Activated CD8-positive, alpha-beta memory T cell treated with anti-CD3 and anti-CD28 coated beads, Interleukin-2, amount 50 U/mL, for 1 hour (primary cell): ENCODE data around the gene DNER.
"Not testable (repeated sequence)": the region's sequence is repeated elsewhere in the genome, so short reads cannot be mapped to it uniquely, and the experiment has no call there.

Experiments used
- DNase-seq: peaks from one replicate; pipeline ENCODE4 v3.0.0-alpha.2; 2020; ENCODE audit errors: extremely low read depth

The DNER gene

DNA sequence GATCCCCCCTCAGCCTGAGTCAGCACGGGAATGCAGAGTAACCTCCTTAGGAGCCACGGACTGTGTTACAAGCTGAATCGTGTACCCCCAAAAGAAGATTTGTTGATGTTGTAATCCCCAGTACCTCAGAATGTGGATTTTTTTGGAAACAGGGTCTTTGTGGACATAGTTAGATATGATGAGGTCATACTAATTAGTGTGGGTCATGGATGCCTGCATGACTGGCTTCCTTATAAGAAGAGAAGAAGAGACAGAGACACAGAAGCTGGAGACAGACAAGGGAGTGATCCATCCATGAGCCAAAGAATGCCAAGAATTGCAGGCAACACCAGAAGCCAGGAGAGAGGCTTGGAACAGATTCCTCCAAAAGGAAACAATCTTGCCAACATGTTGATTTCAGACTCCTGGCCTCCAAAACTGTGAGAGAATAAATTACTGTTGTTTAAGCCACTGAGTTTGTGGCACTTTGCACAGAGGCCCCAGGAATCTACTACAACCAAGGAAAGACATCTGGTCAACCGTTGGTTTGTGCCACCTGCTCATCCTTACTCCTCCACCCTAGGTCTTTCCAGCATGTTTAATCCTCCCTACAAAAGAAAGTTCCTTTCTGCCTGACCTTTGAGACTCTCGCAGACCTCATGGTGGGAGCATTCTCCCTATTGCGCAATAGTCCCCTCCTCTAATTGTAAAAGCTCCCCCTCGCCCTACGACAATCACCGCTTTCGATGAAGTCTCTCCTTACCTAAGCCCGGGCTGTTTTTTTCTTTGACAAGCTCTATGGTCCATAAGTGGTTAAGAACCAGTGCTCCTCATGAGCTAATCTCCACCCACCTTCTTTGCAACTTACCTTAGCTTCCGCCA, 91.6 kb downstream of the DNER start:
- DNase-seq = no peak

DNA sequence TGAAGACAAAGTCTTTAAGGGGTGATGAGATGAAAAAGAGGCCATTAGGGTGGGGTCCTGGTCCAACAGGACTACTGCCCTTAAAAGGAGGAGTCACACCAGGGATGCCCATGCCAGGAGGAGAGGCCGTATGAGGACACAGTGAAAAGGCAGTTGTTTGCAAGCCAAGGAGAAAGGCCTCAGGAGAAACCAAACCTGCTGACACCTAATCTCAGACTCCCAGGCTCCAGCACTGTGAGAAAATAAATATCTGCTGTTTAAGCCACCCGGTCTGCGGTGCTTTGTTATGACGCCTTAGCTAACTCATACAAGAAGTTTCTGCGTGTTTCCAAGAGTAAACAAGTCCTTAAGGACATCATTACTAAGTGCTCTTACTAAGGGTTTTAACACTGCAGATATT, 93.6 kb downstream of the DNER start:
- DNase-seq = no peak

- DNase-seq = no peak
Measured at GRCh38 chr2:229620289-229620688, 94.1 kb downstream of the DNER start.

DNA sequence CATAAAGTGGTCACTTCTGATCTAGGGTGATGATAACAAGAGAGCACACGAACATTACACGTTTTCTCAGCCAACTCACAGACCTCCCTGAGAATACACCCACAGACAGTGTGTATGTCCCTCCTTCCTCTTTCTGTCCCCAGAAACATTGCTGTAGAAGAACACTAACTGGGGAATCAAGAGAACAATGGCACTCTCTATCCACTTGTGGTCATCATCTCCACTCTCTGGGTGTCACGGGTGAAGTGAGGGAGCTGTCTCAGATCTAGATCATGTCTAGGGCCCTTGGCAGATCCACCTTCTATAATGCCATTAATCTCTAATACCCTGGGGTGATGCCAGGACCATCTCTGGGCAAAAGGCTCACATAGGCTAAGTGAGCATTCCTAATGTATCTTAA, 97.9 kb downstream of the DNER start:
- no peak for DNase-seq

- not testable (repeated sequence) for DNase-seq
Measured at GRCh38 chr2:229614021-229614420, 100.3 kb downstream of the DNER start.

DNA sequence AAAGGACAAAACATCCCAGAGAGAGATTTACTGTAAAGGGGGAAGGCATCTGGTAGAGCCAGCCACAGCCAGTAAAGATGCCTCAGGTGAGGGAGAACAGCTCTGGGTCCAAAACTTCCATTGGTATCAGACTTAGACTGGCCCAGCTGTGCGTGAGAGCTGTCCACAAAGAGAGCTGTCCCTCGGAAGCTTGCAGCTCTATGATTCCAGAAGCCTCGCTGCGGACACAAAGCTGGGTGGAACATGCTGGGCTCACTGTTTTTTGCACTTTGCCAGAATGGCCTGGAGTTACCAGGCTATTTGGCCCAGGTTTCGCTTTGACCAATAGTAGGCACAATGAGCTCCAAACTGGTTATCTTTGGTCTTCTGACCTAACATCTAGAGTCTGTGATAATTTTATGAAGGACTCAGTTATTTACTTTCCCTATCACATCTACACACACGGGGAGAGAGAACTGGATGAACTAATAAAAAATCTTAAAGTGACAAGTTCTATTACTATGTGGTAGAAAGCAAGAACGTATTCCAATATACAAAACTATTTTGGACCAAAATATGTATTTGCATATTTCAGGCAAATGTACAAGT, 101.9 kb downstream of the DNER start:
- DNase-seq = no peak

GRCh38 chr2:229611360-229611759, 103.0 kb downstream of the DNER start:
- no peak for DNase-seq

- no peak for DNase-seq
Measured at GRCh38 chr2:229610872-229611271, 103.5 kb downstream of the DNER start.

- no peak for DNase-seq
Measured at GRCh38 chr2:229610333-229610732, 104.0 kb downstream of the DNER start.

DNA sequence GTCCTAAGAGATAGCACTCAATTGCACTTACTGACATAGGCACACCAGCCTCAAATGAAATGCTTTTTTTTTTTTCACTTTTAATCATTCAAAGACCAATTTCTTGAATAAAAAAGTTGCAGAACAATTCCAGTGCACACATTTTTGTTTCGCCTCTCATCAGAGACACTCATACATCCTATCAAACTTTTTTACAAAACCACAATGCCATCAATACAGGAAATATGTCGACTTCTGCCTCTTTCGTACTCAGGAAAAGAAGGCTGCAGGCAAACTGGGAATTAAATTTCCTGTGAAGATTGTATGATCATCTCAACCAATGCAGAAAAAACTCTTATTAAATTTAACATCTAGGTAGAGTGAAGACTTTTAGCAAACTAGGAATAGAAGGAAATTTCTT, 112.4 kb downstream of the DNER start:
- no peak for DNase-seq

GRCh38 chr2:229601396-229601795, 113.0 kb downstream of the DNER start:
- no peak for DNase-seq

DNA sequence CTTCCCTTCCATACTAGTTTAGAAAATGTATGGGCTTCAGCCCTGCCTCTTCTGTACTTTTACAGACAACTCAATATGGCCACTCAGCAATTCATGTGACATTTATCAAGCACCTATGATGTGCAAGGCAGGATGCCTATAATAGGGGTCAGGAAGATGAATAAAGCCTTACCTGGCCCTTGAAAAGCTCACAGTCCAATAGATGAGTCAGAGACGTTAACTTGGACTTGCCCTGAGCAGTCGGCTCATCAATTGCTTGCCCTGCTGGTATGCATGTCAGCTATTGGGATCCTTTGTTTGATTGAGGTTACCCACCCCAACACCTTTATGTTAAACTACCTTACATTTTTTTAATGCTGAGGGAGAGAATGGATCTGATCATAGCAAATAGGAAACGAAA, 116.1 kb downstream of the DNER start:
- no peak for DNase-seq

- DNase-seq = no peak
Measured at GRCh38 chr2:229596796-229597195, 117.6 kb downstream of the DNER start.

- DNase-seq = no peak
Measured at GRCh38 chr2:229591611-229592010, 122.7 kb downstream of the DNER start.

DNA sequence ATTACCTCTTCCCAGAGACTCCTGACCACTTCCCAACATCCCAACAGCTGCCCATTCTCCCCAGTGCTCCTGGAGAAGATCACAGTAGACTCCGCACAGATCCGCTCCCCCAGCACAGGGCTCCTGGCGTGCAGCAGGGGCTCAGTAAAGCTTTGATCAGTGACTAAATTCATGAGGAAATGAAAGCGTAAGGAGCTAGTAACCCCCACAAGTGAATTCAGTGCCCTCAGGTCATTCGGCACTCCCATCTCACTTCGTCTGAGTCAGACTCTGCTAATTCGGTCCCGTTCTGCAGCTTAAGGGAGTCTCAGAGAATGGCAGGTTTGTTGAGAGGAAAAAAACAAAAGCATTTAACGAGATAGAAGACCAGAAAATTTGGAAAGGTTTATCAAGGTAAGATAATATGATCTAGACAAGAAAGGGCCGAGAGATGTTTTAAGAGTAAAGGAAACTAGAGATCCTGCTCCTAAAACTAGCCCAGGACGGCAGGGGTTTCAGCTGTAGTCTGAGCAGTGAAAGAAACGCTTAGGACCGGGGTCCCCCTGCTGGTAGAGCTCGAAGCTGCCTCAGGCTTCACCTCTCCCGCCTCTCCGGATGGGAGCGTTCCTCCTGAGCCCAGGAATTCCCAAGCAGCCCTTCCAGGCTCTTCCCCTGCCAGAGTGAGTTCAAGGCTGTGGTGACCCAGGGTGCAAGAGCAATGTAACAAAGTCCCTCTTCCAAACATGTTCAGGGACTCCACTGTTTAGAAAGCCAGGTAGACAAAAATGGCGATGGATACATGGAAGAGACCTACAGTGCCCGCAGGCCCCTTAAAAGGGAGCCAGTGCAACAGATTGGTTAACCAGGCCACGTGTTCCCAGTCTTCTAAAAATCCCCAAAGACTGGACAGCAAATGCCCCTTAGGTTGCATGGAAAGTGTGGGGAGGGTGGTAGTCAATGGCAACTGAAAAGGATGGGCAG, 127.3 kb downstream of the DNER start:
- no peak for DNase-seq

- no peak for DNase-seq
Measured at GRCh38 chr2:229586012-229586411, 128.3 kb downstream of the DNER start.

DNA sequence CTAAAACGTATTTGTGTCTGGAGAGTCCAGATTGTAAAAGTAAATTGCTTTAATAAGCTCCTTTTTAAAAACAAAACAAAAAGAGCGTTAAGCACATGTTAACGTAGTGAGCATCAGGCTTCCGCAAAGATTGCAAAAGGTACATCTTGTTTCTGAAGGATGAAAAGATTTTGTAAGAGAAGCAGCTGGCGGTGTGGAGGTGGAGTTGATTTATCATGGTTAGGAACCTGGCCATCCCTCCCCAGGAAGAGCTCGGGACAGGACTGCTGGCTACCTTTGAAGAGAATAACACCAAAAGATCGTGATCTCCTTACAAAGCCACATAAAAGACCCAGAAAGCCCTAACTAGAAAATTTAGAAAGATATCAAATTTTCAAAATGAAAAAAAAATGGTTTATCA, 132.2 kb downstream of the DNER start:
- DNase-seq = no peak

DNA sequence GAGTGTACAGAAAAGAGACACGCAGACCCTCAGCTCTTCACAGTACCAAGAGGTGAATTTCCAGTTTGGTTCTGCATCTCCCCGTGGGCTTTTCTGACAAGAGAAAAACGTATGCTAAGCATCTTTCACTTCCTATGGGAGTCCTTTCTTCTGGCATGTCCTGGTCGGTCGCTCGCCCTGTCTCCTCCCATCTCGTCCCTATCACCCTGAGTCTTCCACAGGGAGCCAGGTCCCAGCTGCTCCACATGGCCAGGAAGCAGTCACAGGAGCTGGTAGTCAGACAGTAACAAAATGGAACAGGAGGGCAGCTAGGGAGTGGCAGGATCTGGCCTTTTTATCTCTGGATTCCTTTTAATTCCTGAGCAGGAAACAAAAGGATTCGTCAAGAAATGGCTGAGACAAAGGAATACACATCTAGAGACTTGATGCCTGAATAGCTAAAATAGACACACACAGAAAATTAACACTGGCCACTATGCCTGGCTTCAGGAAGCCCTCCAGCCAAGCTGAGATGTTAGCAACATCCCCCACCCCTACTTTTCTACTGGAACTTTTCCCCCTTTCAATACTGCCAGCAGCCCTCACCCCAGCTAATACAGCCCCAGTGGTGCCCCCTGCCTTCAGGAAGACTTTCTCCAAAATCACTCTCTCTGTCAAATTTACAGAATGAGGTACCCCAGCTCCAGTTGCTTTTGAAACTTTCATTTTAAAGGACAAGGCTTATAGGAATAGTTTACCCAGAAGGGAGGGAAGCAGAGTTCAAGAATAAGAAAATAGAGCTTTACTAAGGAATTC, 136.1 kb downstream of the DNER start:
- DNase-seq = no peak

GRCh38 chr2:229575569-229576315, 138.6 kb downstream of the DNER start:
- no peak for DNase-seq

- DNase-seq = no peak
Measured at GRCh38 chr2:229572507-229573271, 141.7 kb downstream of the DNER start.
